SK-N-SH treated with all-trans-retinoic acid at 6 μM for 48 hours (cell line): ENCODE results near the gene SIDT1.

Source experiments
- ATAC-seq: fragments of 200-7000 bp; cut with Tn5 transposase; 3 replicates; pipeline ENCODE4 v1.9.1; 2020; ENCODE audit warnings: mild to moderate bottlenecking, moderate library complexity
- ARNTL ChIP-seq: fragments of 450-650 bp; formaldehyde crosslinking; IDR thresholded peaks from 2 replicates; pipeline ENCODE4 v1.5.0; 2020; ENCODE audit warnings: low read depth, mild to moderate bottlenecking, moderate library complexity, borderline replicate concordance
- BACH2 ChIP-seq: fragments of 250-450 bp; sonication (Bioruptor Pico); IDR thresholded peaks from 2 replicates; pipeline ENCODE4 v1.9.0; 2021; ENCODE audit warnings: mild to moderate bottlenecking, borderline replicate concordance
- CREB5 ChIP-seq: fragments of 250-450 bp; sonication (Bioruptor Pico); IDR thresholded peaks from 2 replicates; pipeline ENCODE4 v1.5.1; 2020; ENCODE audit warnings: low read depth, mild to moderate bottlenecking, moderate library complexity
- CSRNP3 ChIP-seq: fragments of 250-450 bp; sonication (Bioruptor Pico); IDR thresholded peaks from 2 replicates; pipeline ENCODE4 v1.5.1; 2021; ENCODE audit warnings: mild to moderate bottlenecking, moderate library complexity
- ESRRG ChIP-seq: fragments of 250-450 bp; sonication (Bioruptor Pico); IDR thresholded peaks from 2 replicates; pipeline ENCODE4 v1.6.1; 2021; ENCODE audit warnings: mild to moderate bottlenecking
- GLIS3 ChIP-seq: fragments of 250-450 bp; sonication (Bioruptor Pico); IDR thresholded peaks from 2 replicates; pipeline ENCODE4 v1.5.0; 2020; ENCODE audit warnings: mild to moderate bottlenecking, moderate library complexity
- ISL1 ChIP-seq: fragments of 250-450 bp; sonication (Bioruptor Pico); IDR thresholded peaks from 2 replicates; pipeline ENCODE4 v2.1.2; 2022; ENCODE audit warnings: mild to moderate bottlenecking, moderate library complexity
- OSR1 ChIP-seq: fragments of 250-450 bp; sonication (Bioruptor Pico); IDR thresholded peaks from 2 replicates; pipeline ENCODE4 v1.8.0; 2022; ENCODE audit warnings: moderate library complexity, mild to moderate bottlenecking, inconsistent platforms
- POU6F1 ChIP-seq: fragments of 250-450 bp; sonication (Bioruptor Pico); IDR thresholded peaks from 2 replicates; pipeline ENCODE4 v1.8.0; 2021; ENCODE audit warnings: low read depth, mild to moderate bottlenecking, moderate library complexity, borderline replicate concordance
- PPARA ChIP-seq: fragments of 250-450 bp; sonication (Bioruptor Pico); IDR thresholded peaks from 2 replicates; pipeline ENCODE4 v1.5.0; 2020; ENCODE audit warnings: mild to moderate bottlenecking, borderline replicate concordance
- RARB ChIP-seq: fragments of 250-450 bp; sonication (Bioruptor Pico); IDR thresholded peaks from 2 replicates; pipeline ENCODE4 v1.8.0; 2021; ENCODE audit warnings: mild to moderate bottlenecking, moderate library complexity
- SNAI2 ChIP-seq: fragments of 250-450 bp; sonication (Bioruptor Pico); IDR thresholded peaks from 2 replicates; pipeline ENCODE4 v1.5.0; 2020; ENCODE audit warnings: mild to moderate bottlenecking, moderate library complexity
- TCF4 ChIP-seq: fragments of 250-450 bp; sonication (Bioruptor Pico); IDR thresholded peaks from 2 replicates; pipeline ENCODE4 v1.8.0; 2021; ENCODE audit warnings: mild to moderate bottlenecking, moderate library complexity, borderline replicate concordance
- TOX ChIP-seq: fragments of 250-450 bp; sonication (Bioruptor Pico); IDR thresholded peaks from 2 replicates; pipeline ENCODE4 v1.8.0; 2021; ENCODE audit warnings: mild to moderate bottlenecking, moderate library complexity, borderline replicate concordance
- TSHZ2 ChIP-seq: fragments of 250-450 bp; sonication (Bioruptor Pico); IDR thresholded peaks from 2 replicates; pipeline ENCODE4 v1.5.0; 2020; ENCODE audit warnings: mild to moderate bottlenecking, moderate library complexity
- ZC3H10 ChIP-seq: fragments of 250-450 bp; sonication (Bioruptor Pico); IDR thresholded peaks from 2 replicates; pipeline ENCODE4 v1.5.1; 2021; ENCODE audit warnings: mild to moderate bottlenecking, moderate library complexity
- ZFP3 ChIP-seq: fragments of 250-450 bp; sonication (Bioruptor Pico); IDR thresholded peaks from 2 replicates; pipeline ENCODE4 v1.5.0; 2020; ENCODE audit warnings: mild to moderate bottlenecking, moderate library complexity
- ZNF565 ChIP-seq: fragments of 450-650 bp; formaldehyde crosslinking; conservative IDR thresholded peaks from 2 replicates; pipeline ENCODE4 v1.5.0; 2020; ENCODE audit warnings: low read depth, mild to moderate bottlenecking, moderate library complexity
- ZNF8 ChIP-seq: fragments of 450-650 bp; formaldehyde crosslinking; IDR thresholded peaks from 2 replicates; pipeline ENCODE4 v1.5.0; 2020; ENCODE audit warnings: mild to moderate bottlenecking, moderate library complexity
- TF ChIP-seq, protein P1 (sequence below): fragments of 250-450 bp; sonication (Bioruptor Pico); IDR thresholded peaks from 2 replicates; pipeline ENCODE4 v1.8.0; 2020; ENCODE audit warnings: mild to moderate bottlenecking, moderate library complexity, borderline replicate concordance

Gene SIDT1

GRCh38 chr3:113662824-113663223 lies 130.5 kb downstream of the SIDT1 start:
- no peak for ATAC-seq
- no peak for TF ChIP-seq OSR1
- TF ChIP-seq ESRRG (CRISPR knock-in tag): no peak
- no peak for TF ChIP-seq CSRNP3 (CRISPR knock-in tag)
- TF ChIP-seq, all 23 proteins: peak for 0

DNA sequence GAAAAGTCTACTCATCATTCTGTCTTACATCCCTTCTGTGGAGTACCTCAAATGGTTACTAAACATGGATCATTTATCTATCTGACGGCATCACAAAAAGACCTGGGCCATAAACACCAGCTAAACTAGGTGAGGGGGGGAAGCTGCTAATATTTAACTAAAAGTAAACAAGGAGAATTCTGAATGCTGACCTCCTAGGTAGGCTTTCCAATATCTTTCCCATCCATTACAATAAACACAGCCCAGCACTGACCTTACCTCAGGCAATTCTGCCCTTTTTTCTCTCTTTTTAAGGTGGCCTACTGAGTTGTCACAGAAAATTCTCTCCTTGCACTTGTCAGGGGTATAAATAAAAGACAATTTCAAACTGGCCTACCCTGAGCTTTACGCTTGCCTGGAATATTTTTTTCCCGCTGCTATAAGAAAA lies 131.0 kb downstream of the SIDT1 start:
- no peak for ATAC-seq

GRCh38 chr3:113663761-113664160 lies 131.4 kb downstream of the SIDT1 start:
- no peak for ATAC-seq
- TF ChIP-seq ZNF8 (CRISPR knock-in tag) (no peak), RARB (CRISPR knock-in tag) (no peak), POU6F1 (CRISPR knock-in tag) (no peak), BACH2 (CRISPR knock-in tag) (no peak), ESRRG (CRISPR knock-in tag) (no peak), ISL1 (CRISPR knock-in tag) (no peak), PPARA (CRISPR knock-in tag) (no peak), ZC3H10 (CRISPR knock-in tag) (no peak), SNAI2 (CRISPR knock-in tag) (no peak), OSR1 (no peak), CSRNP3 (CRISPR knock-in tag) (no peak)

More for the DNA sequence above, 131.0 kb downstream of the SIDT1 start:
- TF ChIP-seq GLIS3 (CRISPR knock-in tag): no peak
- TF ChIP-seq, protein P1, sequence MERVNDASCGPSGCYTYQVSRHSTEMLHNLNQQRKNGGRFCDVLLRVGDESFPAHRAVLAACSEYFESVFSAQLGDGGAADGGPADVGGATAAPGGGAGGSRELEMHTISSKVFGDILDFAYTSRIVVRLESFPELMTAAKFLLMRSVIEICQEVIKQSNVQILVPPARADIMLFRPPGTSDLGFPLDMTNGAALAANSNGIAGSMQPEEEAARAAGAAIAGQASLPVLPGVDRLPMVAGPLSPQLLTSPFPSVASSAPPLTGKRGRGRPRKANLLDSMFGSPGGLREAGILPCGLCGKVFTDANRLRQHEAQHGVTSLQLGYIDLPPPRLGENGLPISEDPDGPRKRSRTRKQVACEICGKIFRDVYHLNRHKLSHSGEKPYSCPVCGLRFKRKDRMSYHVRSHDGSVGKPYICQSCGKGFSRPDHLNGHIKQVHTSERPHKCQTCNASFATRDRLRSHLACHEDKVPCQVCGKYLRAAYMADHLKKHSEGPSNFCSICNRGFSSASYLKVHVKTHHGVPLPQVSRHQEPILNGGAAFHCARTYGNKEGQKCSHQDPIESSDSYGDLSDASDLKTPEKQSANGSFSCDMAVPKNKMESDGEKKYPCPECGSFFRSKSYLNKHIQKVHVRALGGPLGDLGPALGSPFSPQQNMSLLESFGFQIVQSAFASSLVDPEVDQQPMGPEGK (CRISPR knock-in tag): no peak
- no peak for TF ChIP-seq ESRRG (CRISPR knock-in tag)
- no peak for TF ChIP-seq PPARA (CRISPR knock-in tag)
- TF ChIP-seq ZFP3 (CRISPR knock-in tag): no peak
- no peak for TF ChIP-seq SNAI2 (CRISPR knock-in tag)
- TF ChIP-seq ZNF8 (CRISPR knock-in tag): no peak
- TF ChIP-seq ISL1 (CRISPR knock-in tag): no peak
- TF ChIP-seq ARNTL: no peak
- TF ChIP-seq ZNF565 (CRISPR knock-in tag): no peak
- no peak for TF ChIP-seq POU6F1 (CRISPR knock-in tag)
- TF ChIP-seq BACH2 (CRISPR knock-in tag): no peak
- no peak for TF ChIP-seq TSHZ2 (CRISPR knock-in tag)
- no peak for TF ChIP-seq OSR1
- no peak for TF ChIP-seq TCF4 (CRISPR knock-in tag)
- no peak for TF ChIP-seq CREB5
- TF ChIP-seq TOX: no peak
